ENCODE measurements around the gene MYO1E.
"Not testable (repeated sequence)": the region's sequence is repeated elsewhere in the genome, so short reads cannot be mapped to it uniquely, and the experiment has no call there.

MYO1E gene

DNA sequence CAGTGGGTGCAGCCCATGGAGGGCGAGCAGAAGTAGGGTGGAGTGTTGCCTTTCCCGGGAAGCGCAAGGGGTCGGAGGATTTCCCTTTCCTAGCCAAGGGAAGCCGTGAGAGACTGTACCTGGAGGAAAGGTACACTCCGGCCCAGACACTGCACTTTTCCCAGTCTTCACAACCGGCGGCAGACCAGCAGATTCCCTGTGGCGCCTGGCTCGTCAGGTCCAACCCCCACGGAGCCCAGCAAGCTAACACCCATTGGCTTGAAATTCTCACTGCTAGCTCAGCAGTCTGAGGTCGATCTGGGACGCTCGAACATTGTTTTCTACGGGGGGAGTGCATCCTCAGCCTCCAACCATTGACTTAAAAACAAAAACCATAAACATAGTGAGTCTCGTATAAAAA, 241.2 kb downstream of the MYO1E start:
- DNase-seq (ENCODE audit: low read depth): no peak

DNA sequence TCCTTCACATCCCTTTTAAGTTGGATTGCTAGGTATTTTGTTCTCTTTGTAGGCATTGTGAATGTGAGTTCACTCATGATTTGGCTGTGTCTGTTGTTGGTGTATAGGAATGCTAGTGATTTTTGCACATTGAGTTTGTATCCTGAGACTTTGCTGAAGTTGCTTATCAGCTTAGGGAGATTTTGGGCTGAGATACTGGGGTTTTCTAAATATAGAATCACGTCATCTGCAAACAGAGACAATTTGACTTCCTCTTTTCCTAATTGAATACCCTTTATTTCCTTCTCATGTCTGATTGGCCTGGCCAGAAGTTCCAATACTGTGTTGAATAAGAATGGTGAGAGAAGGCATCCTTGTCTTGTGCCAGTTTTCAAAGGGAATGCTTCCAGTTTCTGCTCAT, 245.4 kb downstream of the MYO1E start:
- not testable (repeated sequence) for DNase-seq (ENCODE audit: low read depth)

DNA sequence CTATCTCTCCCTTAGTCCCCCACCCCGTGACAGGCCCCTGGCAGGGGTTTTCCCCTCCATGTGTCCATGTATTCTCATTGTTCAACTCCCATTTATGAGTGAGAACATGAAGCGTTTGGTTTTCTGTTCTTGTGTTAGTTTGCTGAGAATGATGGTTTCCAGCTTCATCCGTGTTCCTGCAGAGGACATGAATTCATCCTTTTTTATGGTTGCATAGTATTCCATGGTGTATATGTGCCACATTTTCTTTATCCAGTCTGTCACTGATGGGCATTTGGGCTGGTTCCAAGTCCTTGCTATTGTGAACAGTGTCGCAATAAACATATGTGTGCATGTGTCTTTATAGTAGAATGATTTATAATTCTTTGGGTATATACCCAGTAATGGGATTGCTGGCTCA, 247.0 kb downstream of the MYO1E start:
- not testable (repeated sequence) for DNase-seq (ENCODE audit: low read depth)

DNA sequence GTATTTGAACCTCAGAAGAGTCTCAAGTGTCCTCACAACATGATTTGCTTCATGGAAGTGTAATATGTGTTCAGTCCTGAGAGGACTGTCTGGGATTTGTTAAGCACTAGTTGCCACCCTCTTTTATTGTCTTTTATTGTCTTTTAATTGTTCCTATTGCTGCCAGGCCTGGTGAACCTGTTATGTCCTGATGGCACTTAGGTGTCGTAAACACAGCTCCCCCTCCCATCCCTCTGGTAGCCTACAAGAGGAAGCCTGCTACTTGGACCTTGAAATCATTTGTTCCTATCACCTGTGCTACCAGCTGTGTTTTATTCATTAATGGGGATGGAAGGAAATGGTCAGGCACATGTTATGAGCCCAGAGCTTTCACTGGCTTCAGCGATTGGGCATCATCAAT, 248.4 kb downstream of the MYO1E start:
- no peak for DNase-seq (ENCODE audit: low read depth)

DNA sequence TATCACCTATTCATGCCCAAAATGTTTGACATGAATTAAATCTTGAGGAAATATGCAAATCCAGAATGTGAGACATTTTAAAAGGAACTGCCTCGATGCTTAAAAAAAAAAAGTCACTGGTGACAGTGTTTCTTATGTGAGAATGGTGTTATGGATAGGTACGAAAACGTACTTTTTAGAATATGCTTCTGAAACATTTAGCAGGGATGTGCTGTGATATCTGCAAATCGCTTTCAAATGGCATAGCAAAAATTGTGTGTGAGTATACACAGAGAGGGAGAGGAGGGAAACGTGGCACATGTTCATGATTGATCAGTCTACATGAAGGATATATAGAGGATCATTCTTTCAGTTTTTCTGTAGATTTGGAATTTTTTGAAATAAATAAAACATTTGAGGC, 251.7 kb downstream of the MYO1E start:
- DNase-seq (ENCODE audit: low read depth): no peak

DNA sequence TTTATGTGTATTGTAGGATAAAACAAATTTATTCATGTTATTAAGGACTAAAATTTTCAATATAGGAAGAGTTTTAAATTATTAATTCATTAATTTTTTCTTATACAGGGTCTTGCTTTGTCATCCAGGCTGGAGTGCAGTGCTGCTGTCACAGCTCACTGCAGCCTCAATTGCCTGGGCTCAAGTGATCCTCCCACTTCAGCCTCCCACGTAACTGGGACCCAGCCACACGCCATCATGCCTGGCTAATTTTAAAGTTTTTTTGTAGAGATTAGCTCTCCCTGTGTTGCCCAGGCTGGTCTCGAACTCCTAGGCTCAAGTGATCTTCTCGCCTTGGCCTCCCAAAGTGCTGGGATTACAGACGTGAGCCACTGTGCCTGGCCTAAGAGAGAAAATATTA, 253.0 kb downstream of the MYO1E start:
- no peak for DNase-seq (ENCODE audit: low read depth)

DNA sequence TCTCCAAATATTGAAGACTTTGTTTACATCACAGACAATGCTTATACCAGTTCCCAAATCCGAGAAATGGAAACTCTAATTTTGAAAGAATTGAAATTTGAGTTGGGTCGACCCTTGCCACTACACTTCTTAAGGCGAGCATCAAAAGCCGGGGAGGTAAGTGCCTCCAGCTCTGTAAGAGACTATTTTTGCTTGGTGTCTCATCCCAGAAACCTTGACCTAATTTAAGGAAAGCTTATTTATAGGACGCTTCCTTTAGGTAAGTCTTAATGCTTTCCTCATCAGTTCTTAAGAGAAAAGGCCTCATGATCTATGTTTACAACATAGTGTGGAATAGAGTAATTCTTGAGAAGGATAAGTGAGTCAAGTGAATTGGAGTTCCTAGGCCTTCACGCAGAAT, 255.9 kb downstream of the MYO1E start:
- no peak for DNase-seq (ENCODE audit: low read depth)

DNA sequence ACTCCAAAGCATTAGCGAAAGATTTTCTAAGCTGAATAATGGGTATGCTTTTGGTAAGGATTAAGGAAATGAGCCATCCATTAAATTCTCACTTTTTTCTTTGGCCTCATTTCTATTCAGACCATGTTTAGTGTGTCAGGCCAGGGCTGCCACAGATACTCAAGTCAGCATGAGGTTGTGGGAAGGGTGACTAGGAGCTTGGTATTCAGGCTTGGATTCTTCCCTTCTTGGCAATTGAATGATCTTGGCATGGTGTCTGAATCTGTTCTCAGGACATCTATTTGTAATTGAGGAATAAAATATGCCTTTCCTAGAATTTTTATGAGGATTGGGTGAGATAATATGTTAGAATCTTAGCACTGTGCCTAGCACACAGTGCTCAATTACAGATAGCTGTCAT, 256.5 kb downstream of the MYO1E start:
- no peak for DNase-seq (ENCODE audit: low read depth)

DNA sequence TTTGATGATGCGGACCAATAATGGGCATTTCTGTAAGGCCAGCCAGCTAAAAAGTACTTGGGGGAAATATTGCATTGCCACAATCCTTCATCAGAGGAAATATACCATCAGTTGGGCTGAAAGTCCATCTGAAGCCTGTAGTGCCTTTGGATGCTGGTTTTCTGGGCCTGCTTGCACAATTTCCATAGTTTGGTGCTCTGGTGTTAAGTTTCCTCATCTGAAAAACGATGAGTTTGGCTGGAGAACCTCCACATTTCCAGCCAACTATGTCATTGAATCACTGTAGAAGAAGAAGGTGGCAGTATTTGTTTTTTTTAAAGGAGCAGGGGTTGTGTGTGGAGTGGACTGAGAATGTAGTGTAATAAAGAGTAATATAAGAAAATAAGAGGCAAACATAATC, 257.6 kb downstream of the MYO1E start:
- DNase-seq (ENCODE audit: low read depth): no peak

DNA sequence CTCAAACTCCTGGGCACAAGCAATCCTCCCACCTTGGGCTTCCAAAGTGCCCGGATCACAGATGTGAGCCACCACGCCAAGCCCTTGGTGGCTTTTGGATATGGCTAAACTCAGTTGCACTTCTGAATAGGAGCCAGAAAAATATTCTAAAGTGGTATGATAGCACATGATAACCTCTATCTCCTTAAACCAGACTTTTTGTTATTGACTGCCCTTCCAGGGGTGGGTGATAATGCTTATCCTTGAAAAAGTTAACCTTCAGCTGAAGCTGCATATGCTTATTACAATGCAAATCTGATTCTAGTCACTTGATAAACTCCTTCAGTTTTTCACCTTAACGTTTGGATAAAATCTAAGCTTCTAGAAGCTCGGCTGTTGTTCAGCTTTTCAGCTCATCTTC, 261.4 kb downstream of the MYO1E start:
- no peak for DNase-seq (ENCODE audit: low read depth)

DNA sequence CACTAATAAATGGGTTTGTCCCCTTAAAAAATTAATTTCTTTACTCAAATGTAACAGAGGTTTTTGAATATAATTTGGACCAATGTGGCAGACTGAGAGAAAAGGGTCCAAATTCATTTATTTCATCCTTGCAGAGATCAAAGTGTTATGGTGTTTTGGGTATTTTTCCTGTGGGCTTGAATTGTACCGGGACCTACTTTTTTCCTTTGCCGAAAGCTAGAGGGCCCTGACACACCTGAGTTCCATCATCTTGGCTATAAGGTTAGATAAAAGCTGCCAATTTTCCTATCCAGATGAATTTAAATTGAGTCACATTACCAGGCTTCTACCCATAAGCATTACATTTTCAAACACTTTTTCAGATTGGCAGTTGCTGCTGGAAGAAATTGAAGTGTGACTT, 266.8 kb downstream of the MYO1E start:
- no peak for DNase-seq (ENCODE audit: low read depth)

DNA sequence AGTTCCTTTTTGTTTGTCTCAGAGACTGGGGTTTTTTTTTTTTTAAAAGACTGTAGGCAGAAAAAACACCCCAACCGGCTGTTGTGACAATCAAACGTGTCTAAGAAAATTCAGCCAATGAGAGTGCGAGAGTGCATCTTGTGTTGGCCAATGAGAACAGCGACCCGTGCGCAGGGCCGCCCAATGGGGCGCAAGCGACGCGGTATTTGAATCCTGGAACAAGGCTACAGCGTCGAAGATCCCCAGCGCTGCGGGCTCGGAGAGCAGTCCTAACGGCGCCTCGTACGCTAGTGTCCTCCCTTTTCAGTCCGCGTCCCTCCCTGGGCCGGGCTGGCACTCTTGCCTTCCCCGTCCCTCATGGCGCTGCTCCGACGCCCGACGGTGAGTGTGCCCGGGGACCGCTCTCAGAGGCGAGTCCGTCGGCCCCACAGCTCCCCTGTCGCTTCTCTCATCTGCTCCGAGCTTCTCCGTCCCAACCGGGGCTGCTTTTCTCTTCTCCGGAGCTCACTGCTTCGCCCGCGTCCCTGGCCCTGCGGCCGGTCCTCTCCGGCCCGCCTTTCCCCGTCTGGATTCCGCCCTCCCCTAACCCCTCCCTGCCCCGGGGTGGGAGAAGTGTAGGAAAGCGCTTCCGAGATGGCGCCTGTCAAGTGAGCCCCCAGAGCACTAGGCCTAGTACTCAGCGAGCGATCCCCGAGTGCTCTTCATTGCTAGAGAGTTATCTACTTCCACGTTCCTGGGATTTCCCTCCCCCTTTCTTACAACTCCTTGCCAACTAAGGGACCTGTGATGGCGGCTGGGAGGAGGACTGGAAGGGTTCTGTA, 267.5 kb downstream of the MYO1E start, which contains the start of gene CCNB2:
TSS of gene CCNB2 (plus strand) at position 235 of the 821 bp plus-strand sequence. CDS start at position 358, 123 bp downstream.
- peak; percentile 80 for DNase-seq (ENCODE audit: low read depth)

DNA sequence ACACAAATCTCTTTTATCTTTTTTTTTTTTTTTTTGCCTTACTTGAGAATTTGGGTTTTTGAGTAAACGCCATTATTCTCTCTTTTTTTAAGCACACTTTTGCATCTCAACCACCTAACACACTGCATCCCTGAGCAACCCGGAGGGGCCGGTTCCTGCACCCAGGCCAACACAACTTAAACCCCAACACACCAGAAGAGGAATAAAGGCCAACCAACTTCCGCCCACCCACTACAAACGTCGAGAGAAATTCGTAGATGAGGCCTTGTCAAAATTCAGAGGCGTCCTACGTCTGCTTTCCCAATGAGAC, 268.1 kb downstream of the MYO1E start:
- no peak for DNase-seq (ENCODE audit: low read depth)

DNA sequence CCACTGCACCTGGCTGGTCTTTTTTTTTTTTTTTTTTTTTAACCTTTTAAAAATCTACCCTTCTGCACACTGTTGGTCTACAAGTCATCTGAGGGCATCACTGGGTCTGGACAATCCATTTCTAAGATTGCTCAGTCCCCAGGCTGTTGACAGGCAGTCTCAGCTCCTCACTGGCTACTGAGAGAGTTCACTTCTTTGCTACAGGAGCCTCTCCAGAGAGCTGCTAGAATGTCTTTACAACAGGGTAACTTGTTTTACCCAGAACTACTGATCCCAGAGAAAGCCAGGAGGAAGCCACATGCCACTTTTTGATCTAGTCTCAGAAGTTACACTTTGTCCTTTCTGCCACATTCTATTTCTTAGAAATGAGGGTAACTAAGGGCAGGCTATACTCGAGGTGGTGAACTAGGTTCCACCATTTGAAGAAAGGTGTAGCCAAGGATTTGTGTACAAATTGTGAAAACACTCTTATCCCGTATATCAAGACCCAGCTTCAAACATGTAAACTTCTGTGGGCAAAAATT, 273.4 kb downstream of the MYO1E start:
- DNase-seq (ENCODE audit: low read depth): no peak

DNA sequence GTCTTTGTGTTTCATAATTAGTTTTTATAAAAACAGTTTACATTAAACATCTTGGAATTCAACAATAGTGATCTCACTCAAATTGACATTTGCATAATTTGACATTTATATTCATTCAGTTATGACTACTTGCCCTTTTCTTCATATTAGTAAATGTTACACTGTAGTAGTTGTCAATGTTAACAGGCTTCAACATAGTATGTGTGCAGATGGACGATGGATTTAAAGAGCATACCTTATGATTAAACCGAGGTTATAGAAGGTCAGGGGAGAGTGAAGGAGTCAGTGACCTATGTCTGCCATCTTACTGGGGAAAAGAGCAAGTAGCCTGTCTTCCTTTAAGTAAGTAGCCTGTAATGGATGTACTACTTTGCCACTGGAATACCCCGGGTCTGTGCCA, 276.2 kb downstream of the MYO1E start:
- DNase-seq (ENCODE audit: low read depth): no peak

DNA sequence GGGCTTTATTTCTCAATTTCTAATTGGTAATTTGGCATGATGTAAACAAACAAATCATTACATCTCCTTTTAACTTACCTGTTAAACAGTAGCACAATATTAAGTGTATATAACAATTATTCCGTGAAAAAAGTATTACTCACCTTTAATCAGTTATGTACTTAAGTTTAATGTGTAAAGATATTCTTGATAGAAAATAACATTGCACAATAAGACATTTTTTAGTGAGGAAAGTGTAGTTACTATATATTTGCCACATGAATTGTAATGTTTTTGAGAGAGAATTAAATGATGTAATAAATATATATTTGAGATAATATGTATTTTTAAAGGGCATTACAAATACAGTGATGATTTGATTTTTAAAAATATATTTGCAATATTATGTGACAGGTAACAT, 278.6 kb downstream of the MYO1E start:
- DNase-seq (ENCODE audit: low read depth): no peak

DNA sequence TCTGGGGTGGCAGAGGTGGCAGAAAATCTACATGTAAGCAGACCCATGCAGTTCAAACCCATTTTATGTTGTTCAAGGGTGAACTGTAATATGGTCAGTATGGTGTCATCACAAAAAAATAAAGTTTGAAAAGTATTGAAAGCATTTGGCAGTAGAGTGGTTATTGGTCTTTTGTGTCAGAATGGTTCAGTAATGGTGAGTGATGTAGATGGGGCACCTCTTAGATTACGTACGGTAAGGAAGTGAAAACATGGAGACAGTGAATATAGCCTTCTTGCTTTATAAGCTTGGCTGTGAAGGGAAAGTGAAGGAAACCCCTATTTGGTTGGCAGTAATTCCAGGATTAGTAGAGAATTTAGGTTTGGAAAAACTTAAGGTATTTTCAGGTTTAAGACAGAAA, 284.9 kb downstream of the MYO1E start:
- DNase-seq (ENCODE audit: low read depth): no peak

Data from activated T-cell treated with anti-CD3 and anti-CD28 coated beads for 48 hours (primary cell).